Measurements from ENCODE around the gene LCP1.
A peak's percentile ranks its signal among the peaks of the same experiment; 100 is the strongest.
"Not testable (repeated sequence)": the region's sequence is repeated elsewhere in the genome, so short reads cannot be mapped to it uniquely, and the experiment has no call there.

Gene LCP1

GRCh38 chr13:46181840-46182490 lies at the start of gene LCP1:
Gene LCP1, minus strand, starts transcription at chr13:46182177. Its CDS starts 22,515 bp downstream, at chr13:46159662.
- peak; percentile 69 for DNase-seq (ENCODE audit: low read depth)

DNA sequence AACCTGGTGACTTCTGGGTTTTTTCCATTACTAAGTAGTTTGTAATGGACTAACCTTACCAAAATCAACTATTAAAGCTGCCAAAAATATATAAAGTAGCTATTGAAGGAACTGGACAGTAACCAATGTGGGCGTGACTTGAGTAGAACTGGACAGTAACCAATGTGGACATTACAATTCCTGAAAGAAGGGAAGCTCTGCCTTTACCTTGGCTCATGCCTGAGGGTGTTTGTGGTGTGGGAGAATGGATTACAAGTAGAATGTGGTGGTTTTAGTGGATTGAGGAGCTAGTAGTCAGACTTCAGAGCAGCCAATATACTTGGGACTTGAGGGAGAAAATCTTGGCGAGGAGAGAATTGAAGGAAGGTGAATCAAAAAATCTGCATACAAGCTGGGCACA lies 47.3 kb upstream of the LCP1 start:
- DNase-seq (ENCODE audit: low read depth): no peak

DNA sequence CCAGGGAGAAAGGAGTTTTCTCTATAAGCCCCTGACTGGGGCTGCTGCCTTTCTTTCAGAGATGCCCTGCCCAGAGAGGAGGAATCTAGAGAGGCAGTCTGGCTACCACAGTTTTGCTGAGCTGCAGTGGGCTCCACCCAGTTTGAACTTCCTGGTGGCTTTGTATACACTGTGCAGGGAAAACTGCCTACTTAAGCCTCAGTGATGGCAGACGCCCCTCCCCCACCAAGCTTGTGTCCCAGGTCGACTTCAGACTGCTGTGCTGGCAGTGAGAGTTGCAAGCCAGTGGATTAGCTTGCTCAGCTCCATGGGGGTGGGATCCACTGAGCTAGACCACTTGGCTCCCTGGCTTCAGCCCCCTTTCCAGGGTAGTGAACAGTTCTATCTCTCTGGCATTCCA lies 38.3 kb upstream of the LCP1 start:
- DNase-seq (ENCODE audit: low read depth): not testable (repeated sequence)

DNA sequence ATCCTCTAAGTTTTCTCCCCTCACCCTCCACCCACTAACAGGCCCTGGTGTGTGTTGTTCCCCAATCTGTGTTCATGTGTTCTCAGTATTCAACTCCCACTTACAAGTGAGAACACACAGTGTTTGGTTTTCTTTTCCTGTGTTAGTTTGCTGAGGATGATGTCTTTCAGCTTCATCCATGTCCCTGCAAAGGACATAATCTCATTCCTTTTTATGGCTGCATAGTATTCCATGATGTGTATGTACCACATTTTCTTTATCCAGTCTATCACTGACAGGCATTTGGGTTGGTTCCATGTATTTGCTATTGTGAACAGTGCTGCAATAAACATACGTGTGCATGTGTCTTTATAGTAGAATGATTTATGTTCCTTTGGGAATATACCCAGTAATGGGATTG lies 32.8 kb upstream of the LCP1 start:
- not testable (repeated sequence) for DNase-seq (ENCODE audit: low read depth)

DNA sequence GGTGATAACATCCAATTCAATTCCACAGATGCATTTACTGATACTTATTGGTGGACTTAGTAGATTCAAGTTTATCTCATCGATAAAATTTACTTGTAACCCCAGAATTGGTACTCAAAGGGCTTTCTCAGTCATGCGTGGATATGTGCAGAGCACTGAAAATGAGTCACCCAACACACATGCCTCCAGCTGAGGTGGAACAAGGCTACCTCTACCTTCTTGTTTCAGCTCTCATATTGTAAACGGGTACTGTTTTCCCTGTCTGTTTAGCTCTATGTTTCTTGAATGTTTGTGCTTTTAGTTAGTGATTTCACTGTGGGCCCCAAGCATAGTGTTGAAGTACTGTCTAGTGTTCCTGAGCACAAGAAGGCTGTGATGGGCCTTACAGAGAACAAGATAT lies 31.3 kb upstream of the LCP1 start:
- no peak for DNase-seq (ENCODE audit: low read depth)

- DNase-seq (ENCODE audit: low read depth): peak; percentile 76
Observed at GRCh38 chr13:46211483-46212351, 29.7 kb upstream of the LCP1 start, which contains the start of gene LRRC63. Gene LRRC63, plus strand, starts transcription at chr13:46211928. Its CDS starts 1,107 bp downstream, at chr13:46213035.

DNA sequence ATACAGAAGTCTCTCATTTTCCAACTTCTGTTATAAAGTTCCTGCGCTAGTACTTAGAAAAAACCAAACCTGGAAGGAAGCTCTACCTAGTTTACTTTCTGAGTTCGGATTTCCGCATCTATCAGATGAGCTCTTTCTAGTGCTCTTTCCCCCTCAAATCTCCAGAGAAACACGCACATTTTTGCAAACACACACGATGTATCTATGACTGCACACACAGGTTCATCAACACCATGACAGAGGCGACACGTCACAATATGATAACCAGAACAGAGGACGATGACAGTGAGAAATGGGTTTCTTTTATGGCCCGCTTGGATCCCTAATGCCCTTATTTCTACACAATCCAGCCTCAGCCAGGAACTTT lies 29.1 kb upstream of the LCP1 start:
- DNase-seq (ENCODE audit: low read depth): no peak

DNA sequence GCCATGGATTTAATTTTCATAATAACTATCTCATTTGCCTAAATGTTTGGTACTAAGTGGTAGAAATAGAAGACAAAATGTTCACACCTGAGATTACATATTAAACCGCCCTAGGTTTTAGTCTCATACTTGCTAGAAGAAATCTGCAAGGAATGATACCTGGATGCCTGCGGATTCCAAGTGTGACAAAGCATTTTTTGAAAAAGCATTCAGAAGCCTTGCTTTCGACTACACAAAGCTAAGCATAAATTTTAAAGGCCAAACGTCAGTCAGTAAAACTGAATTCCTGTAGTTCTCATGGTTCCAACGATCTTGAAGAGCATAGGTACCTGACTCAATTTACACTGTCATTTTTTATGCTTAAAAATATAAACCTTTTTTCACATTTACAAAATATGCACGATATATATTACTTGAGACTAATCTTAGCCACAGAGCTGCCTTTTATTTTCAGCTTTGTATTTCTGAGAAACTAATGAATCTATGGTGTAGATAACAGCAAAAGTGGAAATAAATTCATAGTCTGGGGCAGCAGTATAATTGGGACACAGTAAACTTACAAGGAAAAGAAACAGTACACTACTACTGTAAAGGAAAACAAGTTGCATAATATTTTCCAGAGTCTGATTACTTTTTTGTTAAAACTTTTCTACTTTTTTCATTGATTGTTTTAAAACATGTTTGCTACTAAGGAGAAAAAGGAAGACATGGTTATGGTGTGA lies 28.5 kb upstream of the LCP1 start:
- no peak for DNase-seq (ENCODE audit: low read depth)

DNA sequence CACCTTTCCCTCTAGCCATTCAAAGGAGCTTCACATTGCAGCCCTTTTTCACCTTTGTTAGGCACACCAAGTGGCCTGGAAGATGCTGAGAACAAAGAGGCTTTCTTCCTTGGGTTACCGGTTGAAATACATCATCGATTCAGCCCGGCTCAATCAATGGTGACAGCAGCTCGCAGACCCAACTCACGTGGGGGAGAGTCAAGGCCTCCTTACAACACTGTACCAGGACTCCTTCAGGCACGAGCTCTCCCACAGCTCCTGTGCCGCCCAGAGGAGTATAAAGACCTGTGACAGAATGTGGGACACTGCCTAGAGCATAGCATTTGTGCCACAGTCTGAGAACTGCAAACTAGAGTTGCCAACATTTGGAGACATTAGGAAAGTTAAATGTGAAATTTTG lies 25.9 kb upstream of the LCP1 start:
- no peak for DNase-seq (ENCODE audit: low read depth)

DNA sequence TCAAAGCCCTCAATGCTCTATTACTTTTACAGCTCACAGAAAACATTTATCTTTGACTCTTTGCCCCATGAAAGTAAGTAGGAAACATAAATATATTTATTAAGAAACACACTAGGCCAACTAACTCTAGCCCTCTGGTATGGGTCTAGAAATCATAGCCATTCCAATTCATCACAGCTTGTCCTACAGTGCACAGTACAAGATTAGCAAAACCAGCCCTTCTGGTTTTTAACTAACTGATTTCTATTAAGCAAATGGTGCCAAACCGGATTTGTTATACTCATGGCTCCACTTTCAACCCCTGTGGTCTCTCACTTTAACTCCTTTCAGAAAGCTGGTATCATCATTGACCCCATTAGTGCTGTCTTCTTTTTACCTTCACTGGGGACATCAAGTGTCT lies 24.2 kb upstream of the LCP1 start:
- DNase-seq (ENCODE audit: low read depth): no peak

DNA sequence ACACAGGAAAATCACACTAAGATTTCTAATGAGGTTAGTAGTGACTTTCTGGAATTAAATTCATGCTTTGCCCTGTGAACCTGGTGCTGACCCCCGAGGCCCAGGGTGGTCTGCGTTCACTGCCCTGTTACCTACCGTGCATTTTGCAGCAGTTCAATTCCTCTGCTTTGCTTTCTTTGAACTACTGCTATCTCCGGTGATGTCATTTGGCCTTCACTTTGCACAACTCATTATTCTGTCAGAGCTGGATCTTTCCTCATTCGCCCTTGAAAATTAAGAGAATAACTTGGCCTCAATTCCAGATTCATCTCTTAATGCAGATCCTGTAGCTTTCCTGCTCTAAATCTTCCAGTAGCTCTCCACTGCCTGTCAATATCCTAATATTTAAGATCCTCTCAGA lies 21.0 kb upstream of the LCP1 start:
- no peak for DNase-seq (ENCODE audit: low read depth)

GRCh38 chr13:46202188-46202795 lies 20.3 kb upstream of the LCP1 start:
- no peak for DNase-seq (ENCODE audit: low read depth)

DNA sequence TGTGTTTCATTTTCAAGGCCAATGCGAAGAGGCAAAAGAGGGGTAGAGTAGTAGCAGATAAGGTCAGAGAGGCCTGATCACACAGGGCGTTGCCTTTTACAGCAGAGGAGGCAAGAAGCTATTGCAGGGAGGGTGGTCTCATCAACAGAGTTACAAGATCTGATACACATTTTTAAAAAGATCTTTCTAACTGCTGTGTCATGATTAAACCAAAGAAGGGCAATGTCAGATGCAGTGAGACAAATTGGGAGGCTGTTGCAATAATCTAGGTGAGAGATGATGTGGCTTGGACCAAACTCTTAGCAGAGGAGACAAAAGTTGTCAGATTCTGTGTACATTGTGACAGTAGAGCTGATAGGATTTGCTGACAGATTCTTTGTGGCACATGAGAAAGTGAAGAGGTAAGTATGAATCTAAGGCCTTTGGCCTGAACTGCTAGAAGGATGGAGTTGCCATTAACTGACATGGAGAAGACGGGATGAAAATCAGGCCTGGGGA lies 16.8 kb upstream of the LCP1 start:
- DNase-seq (ENCODE audit: low read depth): no peak

GRCh38 chr13:46197299-46198048 lies 15.5 kb upstream of the LCP1 start:
- no peak for DNase-seq (ENCODE audit: low read depth)

DNA sequence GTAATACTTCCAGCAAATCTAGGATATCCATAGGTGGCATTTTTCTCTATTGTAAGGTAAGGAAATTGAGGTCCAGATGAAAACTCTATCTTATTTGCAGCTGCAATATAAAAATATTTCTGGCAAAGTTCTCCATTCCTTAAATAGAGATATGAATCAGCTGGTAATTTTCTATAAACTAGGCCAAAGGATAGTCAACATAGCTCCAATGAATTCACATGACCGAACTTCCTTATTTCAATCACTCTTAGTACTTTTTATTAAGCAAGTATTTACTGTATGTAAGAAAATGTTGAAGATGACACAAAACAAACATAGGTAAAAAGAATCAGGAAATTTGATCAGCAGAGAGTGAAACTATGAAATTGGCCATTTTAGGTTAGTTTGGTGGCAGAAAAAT lies 13.0 kb upstream of the LCP1 start:
- no peak for DNase-seq (ENCODE audit: low read depth)

DNA sequence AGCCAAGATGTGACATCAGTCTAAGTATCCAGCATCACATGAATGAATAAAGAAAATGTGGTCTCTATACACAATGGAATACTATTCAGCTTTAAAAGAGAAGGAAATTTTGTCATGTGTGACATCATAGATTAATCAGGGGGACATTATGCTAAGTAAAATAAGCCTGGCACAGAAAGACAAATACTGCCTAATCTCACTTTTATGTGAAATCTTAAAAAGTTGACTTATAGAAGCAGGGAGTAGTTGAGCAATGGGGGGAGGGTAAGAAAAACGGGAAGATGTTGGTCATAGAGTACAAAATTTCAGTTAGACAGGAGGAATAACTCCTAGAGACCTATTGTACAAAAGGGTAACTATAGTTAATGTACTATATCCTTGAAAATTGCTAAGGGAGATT lies 10.4 kb upstream of the LCP1 start:
- DNase-seq (ENCODE audit: low read depth): no peak

- no peak for DNase-seq (ENCODE audit: low read depth)
Observed at GRCh38 chr13:46185634-46186033, 3.7 kb upstream of the LCP1 start.

- peak; percentile 68 for DNase-seq (ENCODE audit: low read depth)
Observed at GRCh38 chr13:46184277-46184699, 2.3 kb upstream of the LCP1 start.

DNA sequence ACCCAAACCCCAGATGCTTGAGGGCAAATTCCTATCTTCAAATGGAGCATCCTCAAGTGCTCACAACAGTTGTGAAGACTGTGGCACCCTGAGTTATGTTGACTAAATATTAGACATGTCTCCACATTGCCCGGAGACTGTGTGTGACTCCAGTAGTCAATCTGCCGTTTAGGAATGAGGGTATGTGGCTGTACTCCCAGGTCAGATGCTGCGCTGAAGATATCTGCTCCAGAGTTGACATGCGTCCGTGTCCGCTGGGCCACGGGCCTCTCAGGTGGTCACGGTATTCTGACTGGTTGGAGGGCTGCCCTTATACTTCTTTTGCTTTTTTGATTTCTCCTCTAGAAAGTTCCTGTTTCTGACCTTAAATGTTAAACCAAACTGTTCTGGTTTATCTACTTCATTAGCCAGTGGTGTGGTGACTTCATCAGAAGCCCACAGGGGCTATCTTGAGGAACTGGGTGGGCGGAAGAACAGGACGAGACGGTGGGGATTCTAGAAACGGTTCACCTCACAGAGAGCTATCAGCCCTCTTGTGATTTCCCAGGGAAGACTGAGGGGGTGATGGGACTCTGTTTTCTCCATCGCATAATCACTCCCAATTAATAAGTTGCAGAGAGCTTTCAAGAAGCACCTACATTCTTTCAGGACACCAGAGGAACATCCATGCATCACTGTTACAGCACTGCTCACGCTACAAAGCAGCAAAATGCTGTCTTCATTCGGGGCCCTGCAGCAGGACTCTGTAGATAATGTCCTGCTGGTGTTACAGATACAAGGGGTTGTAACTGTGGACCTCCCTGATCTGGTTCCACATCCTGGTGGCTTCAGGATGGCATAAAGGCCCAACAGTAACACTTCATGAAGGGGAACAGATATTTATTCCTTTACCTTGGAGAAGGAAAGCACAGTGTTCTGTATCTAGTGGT lies 1.3 kb upstream of the LCP1 start:
- DNase-seq (ENCODE audit: low read depth): no peak

- DNase-seq (ENCODE audit: low read depth): no peak
Observed at GRCh38 chr13:46182491-46182877, 507 bp upstream of the LCP1 start.

All from stimulated activated CD8-positive, alpha-beta memory T cell treated with anti-CD3 and anti-CD28 coated beads, Interleukin-12 subunit alpha, Interleukin-12 subunit beta, amount 100 ng/mL, for 1 hour (primary cell).